SK-N-SH (cell line): ENCODE results near the gene ADAMTS9. TPM values are rescaled to one million over a fixed set of nuclear protein-coding genes. Genes with fewer than 3 reads are reported as not detected.

Source experiments
- CTCF ChIA-PET: fragments of 300-600, 350-600 bp; formaldehyde crosslinking; extraction: SDS; loops from one replicate; lab custom pipeline; 2021; lab: Yijun Ruan, JAX
- POLR2A ChIA-PET: fragments of 350-600 bp; sonication (Branson Sonifier 250); formaldehyde crosslinking; extraction: SDS; loops from one replicate; lab custom pipeline; 2020; ENCODE audit warnings: antibody characterized with exemption, inconsistent platforms; lab: Yijun Ruan, JAX
- DNase-seq: peaks from one replicate; pipeline ENCODE4 v3.0.0; 2012
- H2AFZ ChIP-seq: fragments of 200-600 bp; sonication (generic); 2 replicates; pipeline ENCODE4 v1.8.1; 2016; ENCODE audit warnings: antibody characterized with exemption, mild to moderate bottlenecking, low read depth
- H3F3A ChIP-seq: fragments of 200-600 bp; sonication (generic); replicated peaks from 2 replicates; pipeline ENCODE3; 2016; ENCODE audit warnings: antibody characterized with exemption, mild to moderate bottlenecking; ENCODE audit not compliant: insufficient read depth
- H3K27ac ChIP-seq, 2 experiments: fragments of 200-500 bp in 1 of 2; fragments of 200-600 bp in 1 of 2; sonication (Bioruptor generic) in 1 of 2; sonication (generic), shearing (Covaris generic) in 1 of 2; 2 replicates each; pipeline versions ENCODE4 v1.5.1 to v1.6.1; 2014 to 2016; ENCODE audit warnings: low read depth in 2 of 2, inconsistent platforms in 1 of 2, low read length in 1 of 2, mild to moderate bottlenecking in 1 of 2, mixed read lengths in 1 of 2
- H3K27me3 ChIP-seq: fragments of 200-600 bp; sonication (generic), shearing (Covaris generic); 2 replicates; pipeline ENCODE4 v1.6.1; 2016; ENCODE audit warnings: mixed run types; ENCODE audit not compliant: insufficient read depth
- H3K36me3 ChIP-seq, 2 experiments: fragments of 200-500 bp in 1 of 2; fragments of 200-600 bp in 1 of 2; sonication (Bioruptor generic) in 1 of 2; sonication (generic) in 1 of 2; replicated peaks in 1 of 2; 2 replicates each; pipeline versions ENCODE3 to v1.5.1; 2014 to 2016; ENCODE audit warnings: low read length in 1 of 2, mild to moderate bottlenecking in 1 of 2; ENCODE audit not compliant: insufficient read depth in 2 of 2, control insufficient read depth in 1 of 2
- H3K4me1 ChIP-seq, 2 experiments: fragments of 200-500 bp in 1 of 2; fragments of 200-600 bp in 1 of 2; sonication (Bioruptor generic) in 1 of 2; sonication (generic), shearing (Covaris generic) in 1 of 2; 2 replicates each; pipeline versions ENCODE4 v1.5.1 to v1.6.1; 2014 to 2016; ENCODE audit warnings: low read depth in 1 of 2, low read length in 1 of 2, mixed run types in 1 of 2; ENCODE audit not compliant: insufficient read depth in 2 of 2, control insufficient read depth in 1 of 2
- H3K4me2 ChIP-seq: fragments of 200-600 bp; sonication (generic), shearing (Covaris generic); 2 replicates; pipeline ENCODE4 v1.6.1; 2017; ENCODE audit warnings: mixed run types
- H3K4me3 ChIP-seq, 2 experiments: fragments of 200-500 bp in 1 of 2; fragments of 200-600 bp in 1 of 2; sonication (Bioruptor generic) in 1 of 2; sonication (generic), shearing (Covaris generic) in 1 of 2; 2 replicates each; pipeline versions ENCODE4 v1.5.1 to v1.8.1; 2014 to 2016; ENCODE audit warnings: low read depth in 2 of 2, inconsistent platforms in 1 of 2, low read length in 1 of 2, mild to moderate bottlenecking in 1 of 2, mixed read lengths in 1 of 2, moderate library complexity in 1 of 2
- H3K79me2 ChIP-seq: fragments of 200-600 bp; sonication (generic); 2 replicates; pipeline ENCODE4 v1.8.1; 2017; ENCODE audit warnings: mild to moderate bottlenecking; ENCODE audit not compliant: insufficient read depth
- H3K9ac ChIP-seq: fragments of 200-600 bp; sonication (generic); 2 replicates; pipeline ENCODE4 v1.6.1; 2017; ENCODE audit warnings: mixed run types
- H3K9me2 ChIP-seq: fragments of 200-600 bp; sonication (generic); 2 replicates; pipeline ENCODE4 v1.6.1; 2017; ENCODE audit warnings: mixed run types
- H3K9me3 ChIP-seq: fragments of 200-600 bp; sonication (generic); 2 replicates; pipeline ENCODE4 v1.6.1; 2017; ENCODE audit warnings: mixed run types, mild to moderate bottlenecking, moderate library complexity
- H4K20me1 ChIP-seq: fragments of 200-600 bp; sonication (generic); 2 replicates; pipeline ENCODE4 v1.6.1; 2017; ENCODE audit warnings: mild to moderate bottlenecking, mixed run types; ENCODE audit not compliant: insufficient read depth
- CTCF ChIP-seq: fragments of 200-600 bp; sonication (generic); IDR thresholded peaks from 2 replicates; pipeline ENCODE4 v1.6.1; 2017; ENCODE audit warnings: antibody characterized with exemption, mild to moderate bottlenecking, moderate library complexity
- ELF1 ChIP-seq: IDR thresholded peaks from 2 replicates; pipeline ENCODE4 v1.4.0; 2012
- FOSL2 ChIP-seq: IDR thresholded peaks from 2 replicates; pipeline ENCODE4 v1.4.0; 2012; ENCODE audit warnings: low read depth, mild to moderate bottlenecking, moderate library complexity, borderline replicate concordance
- FOXJ3 ChIP-seq: sonication (generic); formaldehyde crosslinking; IDR thresholded peaks from 2 replicates; pipeline ENCODE4 v1.5.1; 2020; ENCODE audit warnings: mild to moderate bottlenecking, missing genetic modification reagents
- GABPA ChIP-seq: IDR thresholded peaks from 2 replicates; pipeline ENCODE4 v1.4.0; 2012; ENCODE audit warnings: low read depth, mild to moderate bottlenecking
- RFX5 ChIP-seq: IDR thresholded peaks from 2 replicates; pipeline ENCODE4 v1.6.1; 2012; ENCODE audit warnings: mild to moderate bottlenecking, improper control_type of control experiment, low read length
- SIN3A ChIP-seq: IDR thresholded peaks from 2 replicates; pipeline ENCODE4 v1.6.1; 2012; ENCODE audit warnings: low read depth, mild to moderate bottlenecking, low read length, moderate library complexity, borderline replicate concordance
- TAF1 ChIP-seq: IDR thresholded peaks from 2 replicates; pipeline ENCODE4 v1.6.1; 2012; ENCODE audit warnings: low read depth, mild to moderate bottlenecking, low read length, moderate library complexity, borderline replicate concordance
- USF2 ChIP-seq: fragments of 150-350 bp; IDR thresholded peaks from 2 replicates; pipeline ENCODE4 v1.6.1; 2017; ENCODE audit warnings: antibody characterized with exemption, low read length, low read depth, borderline replicate concordance
- WGBS: methylation state at CpG from one replicate; pipeline ENCODE4 v1.1.6; 2017; ENCODE audit warnings: low lambda C conversion rate; 5-methylcytosine and 5-hydroxymethylcytosine counted together
- polyA plus RNA-seq, 3 experiments: library from polyadenylated mRNA; depleted of rRNA; stranded (reverse); fragments of >200 nt; gene quantifications; 2 replicates each; pipeline ENCODE4 v1.2.3, GENCODE V29; 2012

The ADAMTS9 gene
- polyA plus RNA-seq, 1 of the 3 experiments (the other 2 are of a cell fraction) = 4.1 TPM

DNA sequence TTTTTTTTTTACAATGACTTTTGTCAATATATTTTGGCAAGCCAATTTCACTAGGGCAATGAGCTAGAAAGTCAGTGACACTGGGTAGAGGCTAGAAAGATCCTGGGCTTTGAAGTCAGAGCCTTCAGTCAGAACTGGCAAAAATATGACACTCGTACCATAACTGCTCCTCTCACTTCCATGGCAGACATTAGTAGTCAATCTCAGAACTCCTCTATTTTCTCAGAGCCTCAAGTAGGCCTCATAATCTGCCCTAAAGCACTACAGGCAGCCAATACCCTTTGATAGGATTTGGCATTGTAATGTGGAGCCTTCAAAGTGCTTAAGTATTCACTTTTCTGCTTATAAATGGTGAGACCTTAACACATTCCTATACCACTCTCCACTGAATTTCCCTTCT is 67.8 kb downstream of the ADAMTS9 start:
- Histone ChIP-seq H3K4me2 (no peak overlapping the region), H3K4me3 (no peak overlapping the region), H3K4me1 (peaks cover 0 to 13% of the 10 kb centered on the region in 2 experiments; a peak in 2 of 4 replicates), H3K9me2 (no peaks in the 10 kb centered on the region), H3F3A (no peaks in the 10 kb centered on the region)
- POLR2A ChIA-PET = no interaction called here
- no peak for TF ChIP-seq ELF1
- TF ChIP-seq GABPA = no peak
- TF ChIP-seq CTCF = no peak
- no peak for TF ChIP-seq RFX5
- TF ChIP-seq, all 33 proteins: peak for 0
- no peaks in the 10 kb centered on the region for H3K27me3 ChIP-seq
- peaks cover 22 to 85% of the 10 kb centered on the region in 2 experiments for H3K36me3 ChIP-seq
- DNase-seq = no peak
- H4K20me1 ChIP-seq = no peaks in the 10 kb centered on the region
- no peak overlapping the region for H2AFZ ChIP-seq
- 93% methylated on average over 1 of the region's 1 CpG for WGBS
- no peaks in the 10 kb centered on the region for H3K9me3 ChIP-seq
- CTCF ChIA-PET = interaction anchor here (1.2 kb wide), 1 partner anchor 12 kb away, joined by 3 read pairs; no protein-coding TSS in a partner anchor
- no peak overlapping the region; a peak in 1 of 4 replicates for H3K27ac ChIP-seq
- no peaks in the 10 kb centered on the region for H3K79me2 ChIP-seq
- H3K9ac ChIP-seq = no peak overlapping the region

DNA sequence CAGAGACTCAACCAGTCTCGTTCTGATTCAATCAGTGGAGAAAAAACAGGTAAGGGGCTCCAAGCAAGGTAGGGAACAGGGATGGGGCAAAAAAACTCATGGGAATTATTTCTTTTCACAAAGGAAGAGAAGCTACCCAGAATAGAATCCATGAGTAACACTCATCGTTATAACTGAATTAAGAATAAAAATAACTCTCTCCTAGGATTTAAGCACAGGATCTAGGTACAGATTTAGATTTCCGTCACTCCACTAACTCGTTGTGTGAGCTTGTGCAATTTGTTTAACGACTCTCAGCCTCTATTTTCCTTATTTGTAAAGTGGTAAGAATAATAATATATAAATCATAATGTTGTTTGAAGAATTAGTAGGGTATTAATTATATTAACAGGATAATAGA is 68.6 kb downstream of the ADAMTS9 start:
- peaks cover 0 to 20% of the 10 kb centered on the region in 2 experiments; a peak in 2 of 4 replicates for H3K4me1 ChIP-seq
- H3K9me3 ChIP-seq = no peaks in the 10 kb centered on the region
- POLR2A ChIA-PET = no interaction called here
- 72% methylated on average over 5 of the region's 5 CpGs for WGBS
- no peaks in the 10 kb centered on the region for H4K20me1 ChIP-seq
- H3K9me2 ChIP-seq = no peaks in the 10 kb centered on the region
- CTCF ChIA-PET = interaction anchor here (1.0 to 1.2 kb wide), 2 partner anchors 13 to 86 kb away, joined by 3 read pairs; no protein-coding TSS in a partner anchor
- H3K4me2 ChIP-seq = no peak overlapping the region
- no peaks in the 10 kb centered on the region for H3K79me2 ChIP-seq
- no peak for DNase-seq
- no peak overlapping the region for H3K9ac ChIP-seq
- H3F3A ChIP-seq = no peaks in the 10 kb centered on the region
- H2AFZ ChIP-seq = no peak overlapping the region
- no peaks in the 10 kb centered on the region for H3K27me3 ChIP-seq
- TF ChIP-seq FOXJ3 (CRISPR knock-in tag) (no peak), FOSL2 (no peak), TAF1 (no peak), SIN3A (no peak), USF2 (no peak)
- H3K36me3 ChIP-seq = peaks cover 22 to 85% of the 10 kb centered on the region in 2 experiments
- H3K27ac ChIP-seq = peak overlapping the region in 1 of 2 experiments; percentile 43; a peak in 1 of 4 replicates
- H3K4me3 ChIP-seq = no peak overlapping the region
